IMR-90 (cell line): Measurements from ENCODE around the gene WAC. TPM values are rescaled to one million over a fixed set of nuclear protein-coding genes. Genes with fewer than 3 reads are reported as not detected.
"Not testable (repeated sequence)": the region's sequence is repeated elsewhere in the genome, so short reads cannot be mapped to it uniquely, and the experiment has no call there.

Experiments used
- ATAC-seq: fragments of 200-7000 bp; cut with Tn5 transposase; 2 replicates; pipeline ENCODE4 v1.9.1; 2020; ENCODE audit warnings: low read depth, mild to moderate bottlenecking, moderate library complexity
- BruUV-seq: library from RNA; stranded (reverse); fragments of 400-500 nt; replicated peaks from 2 replicates; lab custom pipeline; 2021; lab: Mats Ljungman, UMichigan
- CTCF ChIA-PET: fragments of 300-600 bp; formaldehyde crosslinking; extraction: SDS; loops from one replicate; lab custom pipeline; 2021; ENCODE audit warnings: antibody characterized with exemption; lab: Yijun Ruan, JAX
- POLR2A ChIA-PET: fragments of 300-600 bp; sonication (Branson Sonifier 250); formaldehyde crosslinking; loops from one replicate; lab custom pipeline; 2022; ENCODE audit warnings: antibody characterized with exemption; ENCODE audit not compliant: unreplicated experiment; lab: Charles Lee
- DNase-seq: peaks from one replicate; pipeline ENCODE4 v3.0.0; 2013
- H2AFZ ChIP-seq: replicated peaks from 2 replicates; pipeline ENCODE3; 2013; ENCODE audit warnings: low read length, mild to moderate bottlenecking; ENCODE audit not compliant: poor library complexity
- H2AK5ac ChIP-seq: 2 replicates; pipeline ENCODE4 v1.6.1; 2013; ENCODE audit warnings: low read depth, low read length, inconsistent platforms
- H2AK9ac ChIP-seq: replicated peaks from 2 replicates; pipeline ENCODE3; 2013; ENCODE audit warnings: mild to moderate bottlenecking, low read depth, low read length, moderate library complexity; ENCODE audit not compliant: poor library complexity
- H2BK120ac ChIP-seq: 2 replicates; pipeline ENCODE4 v1.6.1; 2013; ENCODE audit warnings: low read depth, low read length, inconsistent platforms
- H2BK15ac ChIP-seq: 3 replicates; pipeline ENCODE4 v1.6.1; 2013; ENCODE audit warnings: low read depth, low read length, inconsistent platforms
- H2BK20ac ChIP-seq: 2 replicates; pipeline ENCODE4 v1.6.1; 2013; ENCODE audit warnings: low read depth, mild to moderate bottlenecking, inconsistent platforms, low read length, moderate library complexity
- H2BK5ac ChIP-seq: 2 replicates; pipeline ENCODE4 v1.6.1; 2013; ENCODE audit warnings: mild to moderate bottlenecking, low read depth, low read length, inconsistent platforms; ENCODE audit not compliant: poor library complexity, severe bottlenecking
- H3K14ac ChIP-seq: replicated peaks from 2 replicates; pipeline ENCODE4 v1.6.1; 2013; ENCODE audit warnings: low read depth, low read length, inconsistent platforms
- H3K18ac ChIP-seq: 2 replicates; pipeline ENCODE4 v1.6.1; 2013; ENCODE audit warnings: low read depth, low read length, control low read depth
- H3K23ac ChIP-seq: 2 replicates; pipeline ENCODE4 v1.6.1; 2013; ENCODE audit warnings: low read depth, low read length, inconsistent platforms
- H3K27ac ChIP-seq: 2 replicates; pipeline ENCODE4 v1.5.1; 2013; ENCODE audit warnings: mild to moderate bottlenecking, control low read depth, low read length; ENCODE audit not compliant: insufficient read depth
- H3K27me3 ChIP-seq: 2 replicates; pipeline ENCODE4 v1.6.1; 2013; ENCODE audit warnings: low read length; ENCODE audit not compliant: control insufficient read depth, insufficient read depth
- H3K36me3 ChIP-seq: 2 replicates; pipeline ENCODE4 v1.6.1; 2013; ENCODE audit warnings: low read length, mixed read lengths; ENCODE audit not compliant: control insufficient read depth, insufficient read depth
- H3K4ac ChIP-seq: 2 replicates; pipeline ENCODE4 v1.6.1; 2013; ENCODE audit warnings: low read depth, low read length, inconsistent platforms
- H3K4me1 ChIP-seq: 2 replicates; pipeline ENCODE4 v1.6.1; 2013; ENCODE audit warnings: low read length, mixed read lengths; ENCODE audit not compliant: control insufficient read depth, insufficient read depth
- H3K4me2 ChIP-seq: 2 replicates; pipeline ENCODE4 v1.6.1; 2013; ENCODE audit warnings: low read depth, mild to moderate bottlenecking, control low read depth, low read length, moderate library complexity
- H3K4me3 ChIP-seq: 2 replicates; pipeline ENCODE4 v1.5.1; 2013; ENCODE audit warnings: low read depth, mild to moderate bottlenecking, control low read depth, low read length, moderate library complexity; ENCODE audit not compliant: insufficient read depth
- H3K56ac ChIP-seq: 2 replicates; pipeline ENCODE4 v1.6.1; 2013; ENCODE audit warnings: low read length, inconsistent platforms; ENCODE audit not compliant: insufficient read depth; ENCODE audit errors: extremely low read depth
- H3K79me1 ChIP-seq, 2 experiments: 2 replicates each; pipeline ENCODE4 v1.6.1; 2013; ENCODE audit warnings: low read length in 2 of 2, inconsistent platforms in 1 of 2, low read depth in 1 of 2
- H3K9ac ChIP-seq: 2 replicates; pipeline ENCODE4 v1.6.1; 2013; ENCODE audit warnings: low read depth, low read length, control low read depth
- H3K9me1 ChIP-seq: 2 replicates; pipeline ENCODE4 v1.6.1; 2013; ENCODE audit warnings: low read length, inconsistent platforms; ENCODE audit not compliant: insufficient read depth
- H3K9me3 ChIP-seq: 2 replicates; pipeline ENCODE4 v1.6.1; 2013; ENCODE audit warnings: low read length; ENCODE audit not compliant: control insufficient read depth, insufficient read depth
- H4K20me1 ChIP-seq: 2 replicates; pipeline ENCODE4 v1.6.1; 2013; ENCODE audit warnings: low read length, inconsistent platforms; ENCODE audit not compliant: insufficient read depth
- H4K5ac ChIP-seq: 2 replicates; pipeline ENCODE4 v1.6.1; 2013; ENCODE audit warnings: mild to moderate bottlenecking, low read depth, low read length, control low read depth
- H4K8ac ChIP-seq, 2 experiments: 2 replicates each; pipeline ENCODE4 v1.6.1; 2013; ENCODE audit warnings: low read depth in 2 of 2, low read length in 2 of 2, control low read depth in 1 of 2, inconsistent platforms in 1 of 2
- H4K91ac ChIP-seq: 2 replicates; pipeline ENCODE4 v1.6.1; 2013; ENCODE audit warnings: low read depth, low read length, inconsistent platforms; ENCODE audit not compliant: insufficient read depth
- WGBS, 2 experiments: methylation state at CpG; one replicate each; pipeline versions ENCODE4 v1.1.5 to v1.1.7; 2013; ENCODE audit warnings: missing lambda C conversion rate in 2 of 2; ENCODE audit not compliant: insufficient read length in 1 of 2; ENCODE audit errors: extremely low coverage in 2 of 2; 5-methylcytosine and 5-hydroxymethylcytosine counted together
- dilution Hi-C: fragments of 300-500 bp; cut with HindIII; formaldehyde crosslinking; loops from one replicate; pipeline ENCODE4 v1.14.3; 2018; ENCODE audit warnings: low sequenced_read_pairs; ENCODE audit not compliant: unreplicated experiment
- in situ Hi-C: fragments of 300-500 bp; cut with MboI; formaldehyde crosslinking; loops from 3 replicates; pipeline ENCODE4 v1.14.3; 2019; ENCODE audit warnings: low sequenced_read_pairs, inconsistent platforms, mixed read lengths
- intact Hi-C: fragments of 100-400 bp; cut with micrococcal nuclease; formaldehyde crosslinking; loops from 2 replicates; pipeline ENCODE4 v1.10.0; 2022
- polyA plus RNA-seq, 3 experiments: library from polyadenylated mRNA; depleted of rRNA; stranded (reverse); fragments of >200 nt; gene quantifications; 2 replicates each; pipeline ENCODE4 v1.2.3, GENCODE V29; 2012; ENCODE audit warnings: low replicate concordance in 1 of 3
- total RNA-seq: library from RNA; depleted of rRNA; stranded (reverse); fragments of >200 nt; gene quantifications from 2 replicates; pipeline ENCODE4 v1.2.3, GENCODE V29; 2012

The WAC gene
- total and polyA plus RNA-seq, 2 of the 4 experiments (the other 2 are of a cell fraction): 39.6 to 52.2 TPM

- H3K4me3 ChIP-seq, H2BK20ac ChIP-seq, H4K5ac ChIP-seq, H2AK9ac ChIP-seq, CTCF ChIA-PET, intact Hi-C loops, H4K20me1 ChIP-seq, ATAC-seq, in situ Hi-C loops, H3K36me3 ChIP-seq, H2BK15ac ChIP-seq, H3K18ac ChIP-seq, DNase-seq, BruUV-seq, H2BK5ac ChIP-seq, H3K4ac ChIP-seq, H3K14ac ChIP-seq, H3K9me1 ChIP-seq, H3K27me3 ChIP-seq, H3K9me3 ChIP-seq, H4K8ac ChIP-seq, H2BK120ac ChIP-seq, H3K4me1 ChIP-seq, POLR2A ChIA-PET, H4K91ac ChIP-seq, H3K23ac ChIP-seq, dilution Hi-C loops, H3K27ac ChIP-seq, H3K9ac ChIP-seq, H2AK5ac ChIP-seq, H3K79me1 ChIP-seq, H3K56ac ChIP-seq, H3K4me2 ChIP-seq, H2AFZ ChIP-seq: not testable (repeated sequence)
- WGBS, 2 experiments: no CpG with 5 or more reads among the region's 5 CpGs
These were observed 32.7 kb upstream of the WAC start for GRCh38 chr10:28500203-28500602.
